ENCODE results near the gene FAM149B1. TPM values are rescaled to one million over a fixed set of nuclear protein-coding genes. Genes with fewer than 3 reads are reported as not detected.

The FAM149B1 gene
- total RNA-seq (2022; extraction: Qiagen RNA extraction), result 6.3 to 8.4 TPM (median 7.2 TPM) in 5 replicates

GRCh38 chr10:73167783-73168464 lies at the start of gene FAM149B1, which contains the start of gene ECD:
FAM149B1 (plus strand) TSS chr10:73168119; CDS start chr10:73168340, 221 bp downstream.
ECD (minus strand) TSS chr10:73168008; CDS start chr10:73163937, 4,071 bp downstream.

DNA sequence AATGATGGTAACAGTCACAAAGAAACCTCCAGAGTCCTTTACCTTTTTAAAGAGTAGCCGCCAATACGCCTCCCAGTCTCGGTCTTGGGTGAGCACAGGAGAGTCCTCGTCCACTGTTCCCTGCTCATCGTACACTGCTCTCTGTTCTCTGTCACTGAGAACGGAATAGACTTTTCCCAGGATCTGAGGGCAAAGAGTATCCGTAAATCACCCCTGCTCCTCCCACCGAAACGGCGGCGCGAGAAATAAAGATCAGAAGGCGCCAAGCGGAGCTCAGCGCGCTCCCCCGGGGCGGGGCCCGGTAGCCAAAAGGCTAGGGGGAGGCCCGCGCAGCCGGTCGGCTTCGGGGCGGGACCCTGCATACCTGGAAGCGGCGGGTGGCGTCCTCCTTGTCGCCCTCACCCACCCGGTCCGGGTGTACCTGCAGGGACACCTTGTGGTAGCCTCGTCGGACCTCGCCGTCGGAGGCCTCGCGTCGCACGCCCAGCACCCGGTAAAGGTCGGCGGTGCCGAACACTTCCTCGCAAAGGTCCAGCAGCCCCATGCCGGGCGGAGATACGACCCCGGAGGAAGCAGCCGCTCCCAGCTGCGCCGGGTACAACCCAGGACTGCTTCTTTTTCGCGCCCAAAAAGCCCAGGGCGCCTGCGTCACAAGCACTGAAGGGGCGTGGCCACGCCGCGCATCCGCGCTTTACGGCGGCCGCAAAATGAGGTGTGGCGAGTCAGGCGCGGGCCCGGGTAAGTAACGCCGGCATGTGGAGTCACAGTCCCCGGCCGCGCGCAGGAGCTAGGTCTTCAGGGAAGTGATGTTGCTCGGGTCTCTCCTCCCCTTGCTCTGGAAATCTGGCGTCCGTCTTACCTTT lies 79.0 kb downstream of the FAM149B1 start, which contains the start of gene DNAJC9:
TSS of gene DNAJC9 (minus strand) at position 610 of the 863 bp plus-strand sequence. CDS start at position 544, 66 bp downstream.

GRCh38 chr10:73252445-73253224 lies 84.7 kb downstream of the FAM149B1 start, which contains the start of gene MRPS16:
MRPS16 (minus strand) TSS chr10:73252644; CDS start chr10:73252482, 162 bp downstream.

Other genes starting within 250 kb of the FAM149B1 start
- gene PLA2G12B, start 213.3 kb upstream of the FAM149B1 start, total RNA-seq (2022; extraction: Qiagen RNA extraction), result not detected in 5 replicates
- gene P4HA1, start 71.3 kb upstream of the FAM149B1 start, total RNA-seq (2022; extraction: Qiagen RNA extraction), result 18.1 to 27.1 TPM (median 22.6 TPM) in 5 replicates
- 2.2 to 4.0 TPM (median 3.3 TPM) in 5 replicates for gene NUDT13, start 57.7 kb upstream of the FAM149B1 start, total RNA-seq (2022; extraction: Qiagen RNA extraction)
- gene ECD, start 111 bp upstream of the FAM149B1 start, total RNA-seq (2022; extraction: Qiagen RNA extraction), result 22.7 to 29.0 TPM (median 26.1 TPM) in 5 replicates
- 50.2 to 51.9 TPM (median 50.7 TPM) in 5 replicates for gene DNAJC9, start 79.1 kb downstream of the FAM149B1 start, total RNA-seq (2022; extraction: Qiagen RNA extraction)
- 137 to 186 TPM (median 171 TPM) in 5 replicates for gene MRPS16, start 84.5 kb downstream of the FAM149B1 start, total RNA-seq (2022; extraction: Qiagen RNA extraction)
- gene CFAP70, start 190.7 kb downstream of the FAM149B1 start, total RNA-seq (2022; extraction: Qiagen RNA extraction), result 0.07 to 0.22 TPM (median 0.13 TPM) in 5 replicates
- gene ANXA7, start 245.9 kb downstream of the FAM149B1 start, total RNA-seq (2022; extraction: Qiagen RNA extraction), result 107 to 114 TPM (median 113 TPM) in 5 replicates